Liver (tissue), 3 donors: ENCODE data around the gene ICAM5.

Experiments
- CTCF ChIP-seq: fragments of 150-350 bp; IDR thresholded peaks from 2 replicates; pipeline ENCODE4 v1.5.1; 2017; ENCODE audit warnings: improper control_type of control experiment, low read depth, low read length; ENCODE audit not compliant: missing input control
- MAX ChIP-seq: IDR thresholded peaks from 2 replicates; pipeline ENCODE4 v1.6.1; 2016; ENCODE audit warnings: antibody characterized with exemption
- RAD21 ChIP-seq, 2 donors: IDR thresholded peaks; 2 replicates each; pipeline ENCODE4 v1.6.1; 2016; ENCODE audit warnings: antibody characterized with exemption in 2 of 2, mild to moderate bottlenecking in 2 of 2
- SP1 ChIP-seq: IDR thresholded peaks from 2 replicates; pipeline ENCODE4 v1.6.1; 2018; ENCODE audit warnings: antibody characterized with exemption, mild to moderate bottlenecking
- donor health status: healthy.
- donor health status: healthy.

- TF ChIP-seq SP1 (no peak), CTCF (no peak), MAX (no peak), RAD21 (IDR thresholded peaks at IDR 0.05) (no peak)
Observed at GRCh38 chr19:10255358-10255757, 34.4 kb upstream of the ICAM5 start.
